GM12878 (cell line): ENCODE results near the gene BRME1. TPM values are rescaled to one million over a fixed set of nuclear protein-coding genes. Genes with fewer than 3 reads are reported as not detected.

Experiments used
- BCLAF1 ChIP-seq: fragments of 450-650 bp; IDR thresholded peaks from 2 replicates; pipeline ENCODE4 v1.6.1; 2017; ENCODE audit warnings: antibody characterized with exemption, mild to moderate bottlenecking, moderate library complexity
- CHD2 ChIP-seq: IDR thresholded peaks from 2 replicates; pipeline ENCODE4 v1.6.1; 2011; ENCODE audit warnings: low read depth, low read length, improper control_type of control experiment, borderline replicate concordance
- CHD4 ChIP-seq: fragments of 200-600 bp; sonication (generic); IDR thresholded peaks from 2 replicates; pipeline ENCODE4 v1.6.1; 2016; ENCODE audit warnings: mild to moderate bottlenecking
- ETV6 ChIP-seq, 2 experiments: fragments of 450-650 bp in 1 of 2; IDR thresholded peaks in 1 of 2; conservative IDR thresholded peaks in 1 of 2; 2 replicates each; pipeline ENCODE4 v1.6.1; 2014; ENCODE audit warnings: antibody characterized with exemption in 1 of 2, borderline replicate concordance in 1 of 2, low read depth in 1 of 2, mild to moderate bottlenecking in 1 of 2, moderate library complexity in 1 of 2
- HSF1 ChIP-seq: fragments of 150-350 bp; IDR thresholded peaks from 2 replicates; pipeline ENCODE4 v1.6.1; 2014; ENCODE audit warnings: mild to moderate bottlenecking, low read depth, low read length
- IRF5 ChIP-seq: fragments of 450-650 bp; IDR thresholded peaks from 2 replicates; pipeline ENCODE4 v1.6.1; 2017; ENCODE audit warnings: borderline replicate concordance
- MAX ChIP-seq: IDR thresholded peaks from 2 replicates; pipeline ENCODE4 v1.6.1; 2012; ENCODE audit warnings: low read depth, low read length, improper control_type of control experiment
- MTA2 ChIP-seq: fragments of 450-650 bp; IDR thresholded peaks from 2 replicates; pipeline ENCODE4 v1.6.1; 2016; ENCODE audit warnings: low read depth, mild to moderate bottlenecking, moderate library complexity
- NKRF ChIP-seq: fragments of 450-650 bp; conservative IDR thresholded peaks from 2 replicates; pipeline ENCODE4 v1.6.1; 2017; ENCODE audit warnings: mild to moderate bottlenecking, moderate library complexity
- PML ChIP-seq: IDR thresholded peaks from 2 replicates; pipeline ENCODE4 v1.6.1; 2012; ENCODE audit warnings: low read length, inconsistent platforms
- RAD21 ChIP-seq: IDR thresholded peaks from 2 replicates; pipeline ENCODE4 v1.6.1; 2011; ENCODE audit warnings: mild to moderate bottlenecking, low read depth, low read length, moderate library complexity; ENCODE audit not compliant: insufficient read depth
- SMAD1 ChIP-seq: fragments of 450-650 bp; IDR thresholded peaks from 2 replicates; pipeline ENCODE4 v1.6.1; 2018; ENCODE audit warnings: mild to moderate bottlenecking, low read depth; ENCODE audit not compliant: partially characterized antibody
- SP1 ChIP-seq: IDR thresholded peaks from one replicate; pipeline ENCODE4 v1.6.1; 2011; ENCODE audit warnings: low read depth, low read length
- YY1 ChIP-seq: IDR thresholded peaks from 2 replicates; pipeline ENCODE4 v1.6.1; 2011; ENCODE audit warnings: low read depth, mild to moderate bottlenecking, low read length
- ZBTB40 ChIP-seq: fragments of 450-650 bp; IDR thresholded peaks from 2 replicates; pipeline ENCODE4 v1.6.1; 2016; ENCODE audit warnings: mild to moderate bottlenecking, moderate library complexity, borderline replicate concordance
- ZNF622 ChIP-seq: fragments of 450-650 bp; IDR thresholded peaks from 2 replicates; pipeline ENCODE4 v1.6.1; 2017; ENCODE audit warnings: mild to moderate bottlenecking, inconsistent platforms
- polyA plus RNA-seq, 11 experiments: library from polyadenylated mRNA; depleted of rRNA in 4 of 11; unstranded in 6 of 11; stranded (reverse) in 5 of 11; fragments of >200 nt; fragmentation: Nextera tagmentation in 4 of 11; fragmentation: Illumina TruSeq in 1 of 11; extraction: Ambion mirVana in 4 of 11; extraction: Trizol in 1 of 11; gene quantifications; 1 replicate in 1 of 11; 2 replicates in 10 of 11; pipeline versions ENCODE4 v1.2.1 to v1.2.3, GENCODE V29; 2011 to 2016; ENCODE audit warnings: inconsistent platforms in 2 of 11, missing spikeins in 2 of 11, low read depth in 1 of 11
- total RNA-seq, 4 experiments: library from RNA; depleted of rRNA in 3 of 4; stranded (reverse); fragments of >200 nt in 3 of 4; fragmentation: Illumina TruSeq in 1 of 4; extraction: Trizol in 1 of 4; gene quantifications; 2 replicates each; pipeline versions ENCODE4 v1.2.1 to v1.2.3, GENCODE V29; 2013 to 2021

The BRME1 gene
- total and polyA plus RNA-seq, 10 of the 15 experiments (the other 5 are each of a cell fraction or from before 2014, with no cell fraction given): 0.07 to 2.2 (median 1.1) TPM; not detected in 1

GRCh38 chr19:13905634-13906520 is at the start of gene BRME1, which contains the start of gene CC2D1A (continued):
- peak; percentile 97 for TF ChIP-seq MAX
- TF ChIP-seq ZBTB40: no peak
- no peak for TF ChIP-seq SMAD1
- peak; percentile 51; the same call in 1 of the 2 replicates for TF ChIP-seq YY1
- TF ChIP-seq RAD21: no peak
- no peak for TF ChIP-seq IRF5
- TF ChIP-seq PML: no peak
- TF ChIP-seq ETV6 (conservative IDR thresholded peaks at IDR 0.05 in 1 of 2, IDR thresholded peaks at IDR 0.05 in 1 of 2; ENCODE audit: borderline replicate concordance in 1 of 2, low read depth in 1 of 2): no peak
- peak; percentile 61 for TF ChIP-seq CHD2
- TF ChIP-seq SP1: peak; percentile 36
- no peak for TF ChIP-seq NKRF
- no peak for TF ChIP-seq HSF1
- TF ChIP-seq CHD4: no peak
- TF ChIP-seq BCLAF1: no peak
- no peak for TF ChIP-seq MTA2
- TF ChIP-seq ZNF622: no peak
